Measurements from ENCODE around the gene ST8SIA3.

ST8SIA3 gene, protein sequence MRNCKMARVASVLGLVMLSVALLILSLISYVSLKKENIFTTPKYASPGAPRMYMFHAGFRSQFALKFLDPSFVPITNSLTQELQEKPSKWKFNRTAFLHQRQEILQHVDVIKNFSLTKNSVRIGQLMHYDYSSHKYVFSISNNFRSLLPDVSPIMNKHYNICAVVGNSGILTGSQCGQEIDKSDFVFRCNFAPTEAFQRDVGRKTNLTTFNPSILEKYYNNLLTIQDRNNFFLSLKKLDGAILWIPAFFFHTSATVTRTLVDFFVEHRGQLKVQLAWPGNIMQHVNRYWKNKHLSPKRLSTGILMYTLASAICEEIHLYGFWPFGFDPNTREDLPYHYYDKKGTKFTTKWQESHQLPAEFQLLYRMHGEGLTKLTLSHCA

DNA sequence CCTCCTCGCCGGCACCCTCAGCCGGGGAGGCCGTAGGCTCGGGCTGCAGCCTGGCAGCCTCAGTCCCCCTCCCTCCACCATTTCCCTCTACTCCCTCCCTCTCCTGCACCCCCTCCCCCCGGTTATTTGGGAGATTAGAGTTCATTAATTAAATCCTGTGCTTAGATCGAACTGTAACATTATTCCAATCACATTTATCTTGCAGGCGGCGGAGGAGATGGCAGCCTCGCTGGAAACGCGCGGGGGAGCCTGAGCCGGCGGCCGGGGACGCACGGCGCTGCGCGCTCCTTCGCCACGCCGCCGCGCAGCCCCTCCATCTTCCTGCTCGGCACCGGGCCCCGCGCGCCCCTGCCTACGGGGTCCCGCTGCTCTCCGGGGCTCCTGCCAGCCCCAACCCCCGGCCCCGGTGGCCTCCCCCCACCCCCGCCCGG, at the start of gene ST8SIA3:
ST8SIA3 (plus strand) TSS at position 287 of the 431 bp plus-strand sequence. CDS start 290 bp downstream, outside the sequence.
- no peak for DNase-seq

GRCh38 chr18:57311472-57311871, 40.9 kb upstream of the ST8SIA3 start:
- no peak for DNase-seq

GRCh38 chr18:57312346-57313144, 39.8 kb upstream of the ST8SIA3 start:
- DNase-seq, result no peak

- DNase-seq, result no peak
Observed at GRCh38 chr18:57320603-57321002, 31.8 kb upstream of the ST8SIA3 start.

- DNase-seq, result no peak
Observed at GRCh38 chr18:57325491-57326166, 26.7 kb upstream of the ST8SIA3 start.

DNA sequence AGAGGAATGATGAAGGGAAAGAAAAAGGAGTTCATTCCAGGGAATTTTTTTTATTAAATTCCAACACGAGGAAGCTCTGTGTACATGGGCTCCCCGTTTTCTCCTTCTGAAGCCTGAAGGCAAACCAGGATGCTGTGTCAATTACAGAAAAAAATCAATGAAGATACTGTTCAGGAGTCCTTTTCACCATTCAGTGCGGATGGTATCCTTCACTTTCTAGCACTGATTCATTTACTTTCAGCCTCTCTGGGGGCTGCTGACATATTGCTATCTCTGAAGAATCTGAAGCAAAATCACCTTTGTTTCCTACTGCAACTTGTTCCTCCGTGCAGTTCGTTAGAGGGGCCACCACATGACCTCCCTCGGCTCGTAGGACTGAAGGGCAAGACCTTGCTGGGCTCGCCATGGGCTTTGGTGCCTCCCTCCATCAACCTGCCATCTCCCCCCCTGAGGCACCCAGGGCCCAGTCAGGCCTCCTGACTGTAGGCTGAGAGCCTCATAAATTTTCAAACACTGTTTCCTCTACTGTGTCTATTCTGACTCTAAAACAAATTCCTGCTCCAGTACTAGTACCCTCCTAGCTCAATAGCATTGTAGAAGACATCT, 25.5 kb upstream of the ST8SIA3 start:
- no peak for DNase-seq

GRCh38 chr18:57328665-57329064, 23.7 kb upstream of the ST8SIA3 start:
- no peak for DNase-seq

- no peak for DNase-seq
Observed at GRCh38 chr18:57329856-57330255, 22.5 kb upstream of the ST8SIA3 start.

DNA sequence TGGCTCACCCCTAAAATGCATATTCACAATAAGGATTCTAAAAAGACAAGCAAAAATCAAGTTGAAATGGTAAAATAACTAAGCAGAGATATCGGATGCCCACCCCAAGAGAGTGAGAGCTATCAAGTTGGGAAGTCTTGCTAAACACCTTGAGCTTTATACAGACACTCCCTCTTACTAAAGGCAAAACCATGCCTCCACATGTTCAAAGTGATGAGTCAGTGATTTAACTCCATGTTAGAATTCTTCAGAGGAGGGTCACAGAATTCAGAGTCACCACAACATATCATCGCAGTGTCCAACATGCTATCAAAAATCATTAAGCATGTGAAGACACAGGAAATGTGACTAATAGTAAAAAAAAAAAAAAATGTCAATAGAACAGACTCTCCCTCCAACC, 20.6 kb upstream of the ST8SIA3 start:
- no peak for DNase-seq

GRCh38 chr18:57333940-57334339, 18.4 kb upstream of the ST8SIA3 start:
- no peak for DNase-seq

DNA sequence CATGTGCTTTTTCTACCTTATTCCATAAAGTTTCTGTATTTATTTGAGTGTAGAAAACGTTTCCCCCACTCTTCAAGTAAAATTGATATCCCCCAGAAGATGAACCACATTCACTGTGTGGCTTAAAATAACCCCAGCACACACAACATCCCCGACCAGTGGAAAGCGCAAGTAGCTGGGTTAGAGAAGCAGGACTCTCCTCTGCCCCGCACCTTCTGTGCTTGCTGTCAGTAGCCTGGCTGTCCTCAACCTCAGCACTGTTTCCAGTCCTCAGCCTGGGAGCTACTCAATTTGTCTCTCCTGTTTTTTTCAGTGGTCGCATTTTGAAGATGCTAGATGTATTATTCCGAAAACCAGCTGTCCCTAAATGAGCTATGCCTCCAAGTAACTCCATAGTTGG, 18.0 kb upstream of the ST8SIA3 start:
- no peak for DNase-seq

- no peak for DNase-seq
Observed at GRCh38 chr18:57336343-57336742, 16.0 kb upstream of the ST8SIA3 start.

GRCh38 chr18:57337890-57338289, 14.5 kb upstream of the ST8SIA3 start:
- no peak for DNase-seq

- no peak for DNase-seq
Observed at GRCh38 chr18:57343833-57344232, 8.5 kb upstream of the ST8SIA3 start.

- DNase-seq, result no peak
Observed at GRCh38 chr18:57346876-57347275, 5.5 kb upstream of the ST8SIA3 start.

- DNase-seq, result no peak
Observed at GRCh38 chr18:57347784-57348183, 4.6 kb upstream of the ST8SIA3 start.

GRCh38 chr18:57352761-57353136, 392 bp downstream of the ST8SIA3 start:
- no peak for DNase-seq

DNA sequence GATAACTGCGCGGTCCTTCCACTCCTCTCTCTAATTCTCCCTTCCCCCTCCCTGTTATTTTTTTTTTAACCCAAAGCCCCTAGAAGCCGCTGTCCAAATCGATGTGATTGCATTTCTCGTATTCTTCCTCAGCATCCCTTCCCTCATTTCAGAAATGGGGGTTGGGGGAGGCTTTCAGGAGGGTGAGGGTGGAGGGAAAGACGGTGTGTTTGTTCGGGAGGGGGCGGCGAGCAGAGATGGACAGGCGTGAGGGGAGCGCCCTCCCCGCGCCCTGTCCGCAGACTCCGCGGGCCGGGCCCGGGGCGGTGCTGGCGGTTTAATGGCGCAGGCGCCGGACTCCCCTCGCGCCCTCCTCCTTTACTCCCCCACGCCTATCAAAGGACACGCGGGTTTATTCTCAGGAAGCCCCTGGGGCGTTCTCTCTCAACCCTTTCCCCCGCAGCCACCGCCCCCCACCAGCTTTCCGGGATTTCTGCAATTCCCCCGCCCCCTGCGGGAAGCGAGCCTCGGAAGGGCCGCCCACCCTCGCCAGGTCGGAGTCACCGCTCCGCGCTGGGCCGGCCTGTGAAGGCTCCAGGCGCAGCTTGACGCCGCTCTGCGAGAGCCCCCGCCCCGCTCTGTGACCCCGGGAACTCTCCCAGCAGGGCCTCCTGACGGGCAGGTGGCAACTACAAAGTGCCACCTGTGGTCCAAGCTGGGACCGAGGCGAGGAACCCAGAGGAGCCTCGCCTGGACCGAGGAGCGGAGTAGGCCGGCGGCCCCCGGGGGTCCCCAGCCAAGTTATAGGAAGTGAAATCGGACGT, 981 bp downstream of the ST8SIA3 start:
- no peak for DNase-seq

DNA sequence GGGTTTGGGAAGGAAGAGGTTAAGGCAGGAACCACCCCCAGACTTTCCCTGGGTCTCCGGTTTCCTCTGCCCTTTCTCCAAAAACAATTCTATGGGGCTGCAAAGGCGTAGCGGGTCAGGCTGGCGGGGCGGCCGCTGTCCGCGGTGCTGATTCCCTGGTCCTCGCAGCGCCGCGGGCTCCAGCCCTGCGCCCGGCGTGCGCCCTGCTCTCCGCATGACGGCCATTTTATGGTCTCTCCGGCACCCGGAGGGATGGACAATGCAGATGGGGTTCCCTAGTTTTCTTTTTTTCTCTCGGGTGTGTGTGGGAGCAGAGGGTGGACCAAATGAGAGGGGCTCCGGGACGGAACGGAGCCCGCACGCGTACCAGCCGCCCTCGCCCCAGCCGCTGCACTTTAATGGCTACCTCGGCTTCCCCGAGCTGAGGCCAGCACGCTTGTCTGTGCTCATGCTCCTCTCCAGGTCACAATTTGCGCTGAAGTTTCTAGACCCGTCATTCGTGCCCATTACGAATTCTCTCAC, 1.6 kb downstream of the ST8SIA3 start:
- DNase-seq, result no peak

- no peak for DNase-seq
Observed at GRCh38 chr18:57359433-57359832, 7.1 kb downstream of the ST8SIA3 start.

GRCh38 chr18:57362714-57363113, 10.4 kb downstream of the ST8SIA3 start:
- DNase-seq, result no peak

- no peak for DNase-seq
Observed at GRCh38 chr18:57364460-57364859, 12.1 kb downstream of the ST8SIA3 start.
